ENCODE data around the gene GRID1.

DNA sequence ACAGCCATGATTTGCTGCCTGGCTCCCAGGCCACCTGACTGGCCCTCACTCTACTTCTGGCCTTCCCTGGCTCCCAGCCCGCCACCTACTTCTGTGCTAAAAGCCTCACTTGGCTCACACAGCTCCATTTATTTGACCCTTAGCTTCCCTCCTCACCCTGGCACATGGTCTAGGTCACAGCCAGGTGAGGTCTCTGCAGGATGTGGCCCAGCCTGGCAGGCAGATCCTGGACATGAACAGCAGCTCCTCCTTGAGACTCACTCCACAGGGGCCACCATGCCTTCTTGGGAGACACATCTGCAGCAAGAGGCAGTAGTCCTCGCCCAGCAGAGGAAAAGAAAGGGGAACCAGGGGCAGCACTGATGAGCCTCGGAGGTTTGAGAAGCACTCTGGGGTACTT is 64.6 kb downstream of the GRID1 start:
- TF ChIP-seq, protein P1, sequence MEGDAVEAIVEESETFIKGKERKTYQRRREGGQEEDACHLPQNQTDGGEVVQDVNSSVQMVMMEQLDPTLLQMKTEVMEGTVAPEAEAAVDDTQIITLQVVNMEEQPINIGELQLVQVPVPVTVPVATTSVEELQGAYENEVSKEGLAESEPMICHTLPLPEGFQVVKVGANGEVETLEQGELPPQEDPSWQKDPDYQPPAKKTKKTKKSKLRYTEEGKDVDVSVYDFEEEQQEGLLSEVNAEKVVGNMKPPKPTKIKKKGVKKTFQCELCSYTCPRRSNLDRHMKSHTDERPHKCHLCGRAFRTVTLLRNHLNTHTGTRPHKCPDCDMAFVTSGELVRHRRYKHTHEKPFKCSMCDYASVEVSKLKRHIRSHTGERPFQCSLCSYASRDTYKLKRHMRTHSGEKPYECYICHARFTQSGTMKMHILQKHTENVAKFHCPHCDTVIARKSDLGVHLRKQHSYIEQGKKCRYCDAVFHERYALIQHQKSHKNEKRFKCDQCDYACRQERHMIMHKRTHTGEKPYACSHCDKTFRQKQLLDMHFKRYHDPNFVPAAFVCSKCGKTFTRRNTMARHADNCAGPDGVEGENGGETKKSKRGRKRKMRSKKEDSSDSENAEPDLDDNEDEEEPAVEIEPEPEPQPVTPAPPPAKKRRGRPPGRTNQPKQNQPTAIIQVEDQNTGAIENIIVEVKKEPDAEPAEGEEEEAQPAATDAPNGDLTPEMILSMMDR (optimal IDR thresholded peaks at IDR 0.05 in 1 of 3, IDR thresholded peaks at IDR 0.05 in 1 of 3, conservative IDR thresholded peaks at IDR 0.05 in 1 of 3; ENCODE audit: extremely low read depth in 1 of 3, insufficient read depth in 2 of 3, low read length in 3 of 3): no peak
- no peak for TF ChIP-seq EZH2 (IDR thresholded peaks at IDR 0.05; ENCODE audit: low read length)
